Skeletal muscle tissue (tissue), 4 donors: Measurements from ENCODE around the gene FAM229B. TPM values are rescaled to one million over a fixed set of nuclear protein-coding genes. Genes with fewer than 3 reads are reported as not detected.

ENCODE experiments used
- H3K27ac ChIP-seq: one replicate; pipeline ENCODE4 v1.7.0; 2013; ENCODE audit warnings: mild to moderate bottlenecking, low read depth, low read length, inconsistent platforms
- H3K27me3 ChIP-seq, 3 donors: one replicate each; pipeline ENCODE4 v1.7.0; 2013; ENCODE audit warnings: low read length in 3 of 3; ENCODE audit not compliant: control insufficient read depth in 3 of 3, insufficient read depth in 3 of 3
- H3K36me3 ChIP-seq, 3 donors: one replicate each; pipeline ENCODE4 v1.7.0; 2013; ENCODE audit warnings: low read length in 3 of 3; ENCODE audit not compliant: control insufficient read depth in 3 of 3, insufficient read depth in 3 of 3
- H3K4me1 ChIP-seq, 3 donors: one replicate each; pipeline ENCODE4 v1.7.0; 2013; ENCODE audit warnings: low read length in 3 of 3, mild to moderate bottlenecking in 3 of 3; ENCODE audit not compliant: control insufficient read depth in 3 of 3, insufficient read depth in 3 of 3
- H3K4me3 ChIP-seq, 3 donors: one replicate each; pipeline ENCODE4 v1.7.0; 2013; ENCODE audit warnings: low read length in 3 of 3
- H3K9ac ChIP-seq, 3 donors: one replicate each; pipeline ENCODE4 v1.7.0; 2013; ENCODE audit warnings: low read length in 3 of 3, mild to moderate bottlenecking in 3 of 3, moderate library complexity in 2 of 3, low read depth in 1 of 3
- H3K9me3 ChIP-seq, 3 donors: one replicate each; pipeline ENCODE4 v1.7.0; 2013; ENCODE audit warnings: low read length in 3 of 3; ENCODE audit not compliant: control insufficient read depth in 3 of 3
- total RNA-seq: library from RNA; depleted of rRNA; stranded (reverse); fragments of >200 nt; gene quantifications from one replicate; pipeline ENCODE4 v1.2.3, GENCODE V29; 2014
- donor health status: Osteomylitis.

The FAM229B gene
- total RNA-seq, 1 donor from 2014 or later = 6.3 TPM

GRCh38 chr6:112150363-112150762, 63.0 kb downstream of the FAM229B start:
- Histone ChIP-seq H3K27me3 (no peaks in the 10 kb centered on the region), H3K9ac (no peak overlapping the region), H3K4me3 (no peak overlapping the region), H3K27ac (peak overlapping the region; percentile 46), H3K36me3 (peaks cover 0 to 3% (median 3%) of the 10 kb centered on the region in 3 donors), H3K4me1 (no peaks in the 10 kb centered on the region), H3K9me3 (no peaks in the 10 kb centered on the region)

Other genes with a start within 250 kb of the FAM229B start
- gene FYN, start 214.1 kb upstream of the FAM229B start, total RNA-seq = 124 TPM
- gene CCN6, start 33.5 kb upstream of the FAM229B start, total RNA-seq = not detected
- gene TUBE1, start 109 bp upstream of the FAM229B start, total RNA-seq = 20.9 TPM
- gene LAMA4, start 167.0 kb downstream of the FAM229B start, total RNA-seq = 248 TPM